Upper lobe of right lung (tissue), 1 donor: ENCODE results near the gene KLHL12. TPM values are rescaled to one million over a fixed set of nuclear protein-coding genes. Genes with fewer than 3 reads are reported as not detected.
"Not testable (repeated sequence)": the region's sequence is repeated elsewhere in the genome, so short reads cannot be mapped to it uniquely, and the experiment has no call there.

Experiments
- ATAC-seq: fragments of 200-7000 bp; cut with Tn5 transposase; one replicate; pipeline ENCODE4 v1.9.1; 2020; ENCODE audit warnings: mild to moderate bottlenecking, moderate library complexity
- DNase-seq: peaks from one replicate; pipeline ENCODE4 v3.0.0-alpha.2; 2020
- H3K27ac ChIP-seq: fragments of 200-600 bp; one replicate; pipeline ENCODE4 v1.8.0; 2022
- H3K27me3 ChIP-seq: fragments of 200-600 bp; one replicate; pipeline ENCODE4 v1.8.0; 2022; ENCODE audit warnings: mild to moderate bottlenecking
- H3K36me3 ChIP-seq: fragments of 200-600 bp; one replicate; pipeline ENCODE4 v1.8.0; 2022
- H3K4me1 ChIP-seq: fragments of 200-600 bp; one replicate; pipeline ENCODE4 v1.8.0; 2022
- H3K4me3 ChIP-seq: fragments of 200-600 bp; one replicate; pipeline ENCODE4 v1.8.0; 2022; ENCODE audit warnings: mild to moderate bottlenecking
- H3K9me3 ChIP-seq: fragments of 200-600 bp; one replicate; pipeline ENCODE4 v1.8.0; 2022
- intact Hi-C: fragments of 100-400 bp; cut with DNase I; formaldehyde crosslinking; loops from one replicate; pipeline ENCODE4 v1.11.0; 2022
- total RNA-seq: library from RNA; stranded (reverse); fragmentation: NEBNext Ultra II Directional; extraction: Animal tissue kit (Norgen Biotek cat#: 25700); gene quantifications from one replicate; pipeline ENCODE4 v1.2.1, GENCODE V29; 2021
- TF ChIP-seq, protein P1 (sequence below): fragments of 200-600 bp; IDR thresholded peaks from one replicate; pipeline ENCODE4 v1.8.0; 2022; ENCODE audit warnings: antibody characterized with exemption
- donor health status: DM: no; HTN: yes; CAD: no; lungs with severe emphysema.

Gene KLHL12
- total RNA-seq, 1 donor from 2014 or later, result 24.4 TPM

DNA sequence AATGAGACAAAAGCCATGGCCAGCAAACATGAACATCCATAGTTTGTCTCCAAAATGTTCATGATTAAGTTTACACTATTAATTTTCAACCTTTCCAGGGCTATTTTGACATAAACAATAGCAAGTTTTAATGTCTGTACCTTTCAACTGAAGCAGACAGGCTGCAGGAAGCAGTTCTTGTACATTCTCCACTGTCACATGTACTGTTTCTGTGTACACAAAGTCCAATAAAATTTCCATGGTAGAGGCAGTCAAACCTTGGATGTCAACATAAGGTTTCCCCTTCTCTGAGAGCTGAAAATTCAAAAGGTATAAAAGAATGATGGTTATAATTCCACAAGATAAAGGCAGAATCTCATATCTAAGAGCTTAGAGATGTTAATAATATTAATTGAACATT is 7.4 kb downstream of the KLHL12 start:
- intact Hi-C loops, result no loop called here
- Histone ChIP-seq H3K4me1 (no peaks in the 10 kb centered on the region), H3K4me3 (no peak overlapping the region), H3K9me3 (no peaks in the 10 kb centered on the region), H3K27ac (no peak overlapping the region), H3K27me3 (no peaks in the 10 kb centered on the region), H3K36me3 (peaks cover 63% of the 10 kb centered on the region)
- DNase-seq (no peak), ATAC-seq (no peak)
- TF ChIP-seq, protein P1, sequence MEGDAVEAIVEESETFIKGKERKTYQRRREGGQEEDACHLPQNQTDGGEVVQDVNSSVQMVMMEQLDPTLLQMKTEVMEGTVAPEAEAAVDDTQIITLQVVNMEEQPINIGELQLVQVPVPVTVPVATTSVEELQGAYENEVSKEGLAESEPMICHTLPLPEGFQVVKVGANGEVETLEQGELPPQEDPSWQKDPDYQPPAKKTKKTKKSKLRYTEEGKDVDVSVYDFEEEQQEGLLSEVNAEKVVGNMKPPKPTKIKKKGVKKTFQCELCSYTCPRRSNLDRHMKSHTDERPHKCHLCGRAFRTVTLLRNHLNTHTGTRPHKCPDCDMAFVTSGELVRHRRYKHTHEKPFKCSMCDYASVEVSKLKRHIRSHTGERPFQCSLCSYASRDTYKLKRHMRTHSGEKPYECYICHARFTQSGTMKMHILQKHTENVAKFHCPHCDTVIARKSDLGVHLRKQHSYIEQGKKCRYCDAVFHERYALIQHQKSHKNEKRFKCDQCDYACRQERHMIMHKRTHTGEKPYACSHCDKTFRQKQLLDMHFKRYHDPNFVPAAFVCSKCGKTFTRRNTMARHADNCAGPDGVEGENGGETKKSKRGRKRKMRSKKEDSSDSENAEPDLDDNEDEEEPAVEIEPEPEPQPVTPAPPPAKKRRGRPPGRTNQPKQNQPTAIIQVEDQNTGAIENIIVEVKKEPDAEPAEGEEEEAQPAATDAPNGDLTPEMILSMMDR, result no peak

DNA sequence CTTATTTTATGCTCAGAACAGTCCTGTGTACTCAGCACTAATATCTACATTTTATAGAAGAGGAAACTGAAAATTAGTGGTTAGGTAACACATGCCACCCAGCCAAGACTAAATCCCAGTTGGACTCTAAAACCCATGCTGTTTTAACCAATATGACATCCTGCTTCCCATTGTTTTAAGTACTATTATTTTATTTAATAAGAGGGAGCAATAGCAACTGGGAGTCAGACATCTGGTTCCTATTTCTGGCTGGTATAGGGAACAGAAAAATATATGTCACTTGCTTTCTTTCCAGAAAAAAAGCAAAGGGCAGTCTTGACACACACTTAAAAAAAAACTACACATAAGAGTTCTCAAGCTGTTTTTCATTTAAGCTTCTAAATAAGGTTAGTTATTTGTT is 11.9 kb downstream of the KLHL12 start:
- H3K9me3 ChIP-seq, result no peaks in the 10 kb centered on the region
- ATAC-seq, result no peak
- H3K4me1 ChIP-seq, result no peaks in the 10 kb centered on the region
- no peak overlapping the region for H3K4me3 ChIP-seq
- H3K27ac ChIP-seq, result no peak overlapping the region
- DNase-seq, result no peak
- no peaks in the 10 kb centered on the region for H3K27me3 ChIP-seq
- TF ChIP-seq, protein P1, result no peak
- intact Hi-C loops, result no loop called here
- H3K36me3 ChIP-seq, result peaks cover 96% of the 10 kb centered on the region

DNA sequence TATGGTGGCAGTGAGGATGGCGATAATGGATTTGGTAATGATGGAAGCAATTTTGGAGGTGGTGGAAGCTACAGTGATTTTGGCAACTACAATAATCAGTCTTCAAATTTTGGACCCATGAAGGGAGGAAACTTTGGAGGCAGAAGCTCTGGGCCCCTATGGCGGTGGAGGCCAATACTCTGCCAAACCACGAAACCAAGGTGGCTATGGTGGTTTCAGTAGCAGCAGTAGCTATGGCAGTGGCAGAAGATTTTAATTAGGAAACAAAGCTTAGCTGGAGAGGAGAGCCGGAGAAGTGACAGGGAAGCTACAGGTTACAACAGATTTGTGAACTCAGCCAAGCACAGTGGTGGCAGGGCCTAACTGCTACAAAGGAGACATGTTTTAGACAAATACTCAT is 14.6 kb downstream of the KLHL12 start:
- H3K27me3 ChIP-seq, H3K4me3 ChIP-seq, H3K27ac ChIP-seq, DNase-seq, H3K4me1 ChIP-seq, ATAC-seq, intact Hi-C loops, H3K9me3 ChIP-seq: not testable (repeated sequence)
- H3K36me3 ChIP-seq, result peaks cover 100% of the 10 kb centered on the region

DNA sequence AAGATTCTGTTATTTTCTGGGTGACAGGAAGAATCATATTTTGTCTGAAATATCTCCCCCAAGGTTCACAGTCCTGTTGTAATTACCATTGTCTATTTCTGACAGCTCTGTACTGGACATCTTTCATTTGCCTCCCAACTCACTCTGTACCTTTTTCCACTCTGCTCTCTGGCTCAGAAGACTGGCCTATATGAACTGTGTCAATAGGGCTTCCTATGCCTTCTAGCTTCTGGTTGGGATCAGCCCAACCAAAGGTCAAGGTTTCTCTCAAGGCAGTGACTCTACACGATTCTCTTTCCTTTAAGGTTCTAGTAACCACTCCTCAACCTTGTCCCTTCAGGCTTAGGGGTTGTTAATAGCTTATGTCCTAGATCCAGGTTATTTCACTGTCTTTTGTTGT is 17.5 kb downstream of the KLHL12 start:
- H3K9me3 ChIP-seq, result no peaks in the 10 kb centered on the region
- ATAC-seq, result no peak
- DNase-seq, result no peak
- peaks cover 90% of the 10 kb centered on the region for H3K36me3 ChIP-seq
- intact Hi-C loops, result no loop called here
- no peaks in the 10 kb centered on the region for H3K27me3 ChIP-seq
- H3K4me3 ChIP-seq, result no peak overlapping the region
- H3K4me1 ChIP-seq, result no peaks in the 10 kb centered on the region
- TF ChIP-seq, protein P1, result no peak
- no peak overlapping the region for H3K27ac ChIP-seq

DNA sequence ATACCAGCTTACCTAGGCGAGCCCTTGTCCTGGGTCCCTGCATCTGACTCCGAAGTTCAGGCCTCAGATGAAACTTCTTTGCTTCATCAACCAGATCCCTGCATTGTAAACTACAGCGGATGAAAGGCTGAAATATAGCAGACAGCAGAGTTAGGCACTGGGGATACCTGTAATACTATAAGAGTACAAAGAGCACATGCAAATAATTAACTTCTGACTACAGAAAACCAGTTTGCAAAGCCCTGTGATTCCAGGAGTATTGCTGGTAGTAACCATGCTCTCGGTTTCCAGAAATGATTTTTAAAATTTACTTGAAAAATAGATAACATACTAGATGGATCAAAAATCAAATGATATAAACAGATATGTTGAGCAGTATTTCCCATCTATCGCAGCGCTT is 18.0 kb downstream of the KLHL12 start:
- DNase-seq (no peak), ATAC-seq (no peak)
- no peak overlapping the region for H3K4me3 ChIP-seq
- no peaks in the 10 kb centered on the region for H3K9me3 ChIP-seq
- no peaks in the 10 kb centered on the region for H3K27me3 ChIP-seq
- H3K27ac ChIP-seq, result no peak overlapping the region
- peaks cover 90% of the 10 kb centered on the region for H3K36me3 ChIP-seq
- TF ChIP-seq, protein P1, result no peak
- intact Hi-C loops, result no loop called here
- no peaks in the 10 kb centered on the region for H3K4me1 ChIP-seq

DNA sequence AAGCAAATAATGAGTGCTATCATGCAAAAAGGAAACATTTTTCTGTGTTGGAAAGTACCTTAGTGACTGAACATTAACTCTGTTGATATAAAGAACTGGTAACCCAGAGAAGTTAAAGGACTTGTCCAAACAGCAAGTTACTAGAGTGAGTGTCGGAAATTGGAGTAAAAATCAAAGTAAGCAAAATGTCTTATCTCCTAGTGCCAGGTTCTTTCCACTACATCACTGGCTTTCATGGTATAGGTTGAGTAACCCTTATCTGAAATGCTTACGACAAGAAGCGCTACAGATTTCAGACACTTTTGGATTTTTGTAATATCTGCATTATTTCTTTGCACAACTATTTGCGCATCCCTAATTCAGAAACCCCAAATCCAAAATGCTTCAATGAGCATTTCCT is 21.7 kb downstream of the KLHL12 start:
- H3K4me3 ChIP-seq, result no peak overlapping the region
- intact Hi-C loops, result no loop called here
- peaks cover 79% of the 10 kb centered on the region for H3K36me3 ChIP-seq
- no peaks in the 10 kb centered on the region for H3K9me3 ChIP-seq
- H3K4me1 ChIP-seq, result no peaks in the 10 kb centered on the region
- TF ChIP-seq, protein P1, result no peak
- ATAC-seq (no peak), DNase-seq (no peak)
- H3K27me3 ChIP-seq, result no peaks in the 10 kb centered on the region
- H3K27ac ChIP-seq, result no peak overlapping the region

DNA sequence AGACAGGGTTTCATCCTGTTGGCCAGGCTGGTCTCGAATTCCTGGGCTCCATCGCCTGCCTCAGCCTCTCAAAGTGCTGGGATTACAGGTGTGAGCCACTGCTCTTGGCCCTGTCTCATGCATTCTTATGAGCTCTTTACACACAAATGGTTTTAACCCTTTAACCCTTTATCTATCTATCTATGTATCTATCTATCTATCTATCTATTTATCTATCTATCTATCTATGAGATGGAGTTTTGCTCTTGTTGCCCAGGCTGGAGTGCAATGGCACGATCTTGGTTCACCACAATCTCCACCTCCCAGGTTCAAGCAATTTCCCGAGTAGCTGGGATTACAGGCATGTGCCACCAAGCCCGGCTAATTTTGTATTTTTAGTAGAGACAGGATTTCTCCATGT is 23.2 kb downstream of the KLHL12 start:
- H3K9me3 ChIP-seq, H3K4me3 ChIP-seq, ATAC-seq, H3K27me3 ChIP-seq, DNase-seq, H3K4me1 ChIP-seq, intact Hi-C loops, H3K27ac ChIP-seq: not testable (repeated sequence)
- peaks cover 79% of the 10 kb centered on the region for H3K36me3 ChIP-seq
